GM19395 (cell line): Measurements from ENCODE around the gene AUP1.
A peak's percentile ranks its signal among the peaks of the same experiment; 100 is the strongest.
"Not testable (repeated sequence)": the region's sequence is repeated elsewhere in the genome, so short reads cannot be mapped to it uniquely, and the experiment has no call there.

Experiments used
- ATAC-seq: cut with Tn5 transposase; IDR thresholded peaks from one replicate; pipeline ENCODE4 v1.9.1; 2021; ENCODE audit warnings: mild to moderate bottlenecking, moderate library complexity; ENCODE audit not compliant: unreplicated experiment

Gene AUP1

DNA sequence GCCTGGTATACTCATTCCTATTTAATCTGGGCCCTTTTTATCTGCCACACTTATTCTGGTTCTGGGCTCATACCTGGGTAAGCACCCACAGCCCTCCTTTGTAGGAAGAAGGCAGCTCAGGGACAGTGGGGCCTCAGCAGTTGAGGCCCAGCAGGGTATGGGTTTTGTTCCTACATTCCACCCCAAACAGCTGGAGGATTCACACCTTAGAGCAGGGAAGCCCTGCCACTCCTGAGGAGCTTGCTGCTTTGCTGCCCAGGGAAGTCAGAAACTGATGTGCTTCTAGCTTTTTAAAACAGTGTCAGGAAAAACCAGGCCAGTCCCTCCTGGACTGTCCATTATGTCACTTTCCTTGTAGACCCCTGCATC, 28.9 kb downstream of the AUP1 start:
- ATAC-seq: no peak

DNA sequence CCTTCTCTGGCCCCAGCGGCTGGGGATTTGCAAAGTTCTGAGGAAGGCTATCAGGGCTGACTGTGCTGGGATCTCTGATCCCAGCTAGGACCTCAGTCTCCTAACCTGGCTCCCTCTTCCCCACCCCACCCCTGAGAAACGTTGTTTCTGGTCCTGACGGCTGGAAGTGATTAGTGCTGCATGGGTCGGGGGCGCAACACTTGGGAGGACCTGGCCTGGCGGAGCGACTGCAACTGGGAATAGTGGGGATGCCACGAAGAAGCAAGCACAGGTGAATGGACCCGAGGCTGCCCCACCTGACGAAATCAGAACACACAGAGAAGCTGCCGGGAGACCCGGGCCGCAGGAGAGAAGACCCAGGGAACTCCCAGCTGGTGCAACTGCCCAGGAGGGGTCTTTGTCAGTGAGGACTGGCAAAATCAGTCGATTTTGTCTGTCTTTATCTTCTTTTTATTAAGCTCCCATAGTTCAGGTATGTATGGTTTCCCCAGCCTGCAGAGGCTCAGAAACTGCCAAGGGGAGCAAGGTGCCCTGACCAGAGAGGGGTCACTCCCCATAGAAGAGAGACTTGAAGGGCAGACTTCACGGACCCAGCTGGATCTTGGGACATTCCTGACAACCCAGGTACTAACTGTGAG, 29.4 kb downstream of the AUP1 start:
- no peak for ATAC-seq

DNA sequence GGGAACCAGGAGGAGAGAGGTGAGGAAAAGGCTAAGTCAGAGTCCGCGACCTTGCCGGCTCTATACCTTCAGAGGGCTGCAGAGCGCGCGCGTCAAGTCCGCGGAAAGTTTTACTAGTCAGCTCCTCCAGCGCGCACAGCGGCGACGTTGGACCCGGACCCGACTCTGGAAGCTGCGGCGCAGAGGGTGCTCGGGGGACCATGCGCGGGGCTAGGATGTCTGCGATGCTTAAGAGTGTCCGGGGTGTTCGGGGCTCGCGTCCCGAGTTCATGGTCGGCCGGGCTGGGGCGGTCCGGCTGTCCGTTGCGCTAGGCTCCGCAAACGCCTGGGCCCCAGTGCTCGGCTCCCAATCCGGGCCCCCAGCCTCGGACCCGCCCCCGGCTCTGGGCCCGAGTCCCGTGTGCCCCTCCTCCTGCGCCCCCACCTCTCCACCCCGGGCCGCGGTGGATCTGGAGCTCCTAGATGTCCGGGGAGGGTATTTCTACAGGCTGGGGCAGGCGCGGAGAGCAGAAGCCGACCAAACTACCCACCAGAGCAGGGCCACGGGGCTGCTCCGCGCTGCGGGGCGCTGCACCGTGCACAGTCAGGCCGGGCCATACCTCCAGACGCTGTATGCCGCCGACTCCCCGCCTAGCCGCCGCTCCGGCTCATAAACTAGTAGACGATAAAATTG, 30.1 kb downstream of the AUP1 start, which contains the start of gene LBX2:
Gene LBX2 (minus strand): TSS at position 337 of the 673 bp plus-strand sequence. CDS start 66 bp downstream, at position 271.
- ATAC-seq: no peak

DNA sequence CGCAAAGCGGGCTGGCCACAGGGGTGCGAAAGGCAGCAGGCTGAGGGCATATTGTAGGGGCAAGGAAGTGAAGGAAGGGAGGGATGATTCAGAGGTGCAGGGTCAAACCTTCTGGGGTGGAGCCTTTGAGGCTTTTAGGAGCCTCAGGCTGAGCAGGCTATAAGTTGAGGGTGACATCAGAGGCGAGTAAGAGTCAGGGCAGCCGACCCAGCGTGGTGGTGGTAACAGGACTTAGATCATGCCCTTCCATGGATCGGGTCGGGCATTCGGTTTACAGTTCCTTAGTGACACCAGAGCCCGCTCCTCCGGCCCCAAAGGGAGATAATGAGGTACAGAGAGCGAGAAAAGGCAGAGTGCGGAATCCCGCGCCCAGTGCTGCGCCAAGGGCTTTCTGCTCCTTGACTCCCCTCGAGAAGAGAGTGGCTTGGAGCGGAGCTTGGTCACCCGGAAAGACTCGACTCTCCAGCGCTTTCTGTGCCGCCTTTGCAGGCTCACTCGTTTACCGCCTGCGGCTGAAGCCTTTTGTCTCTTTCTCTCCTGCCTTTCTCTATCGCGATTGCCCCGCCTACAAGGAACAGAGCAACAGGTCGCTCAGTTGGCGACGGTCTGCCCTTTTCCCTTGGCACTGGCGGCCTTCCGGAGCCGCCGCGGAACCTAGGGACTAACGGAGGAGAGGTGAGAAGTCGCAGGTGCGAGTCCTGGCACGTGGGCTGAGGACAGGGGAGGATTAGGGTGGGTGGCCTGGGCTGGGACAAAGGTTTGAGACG, 30.8 kb downstream of the AUP1 start:
- ATAC-seq: no peak

DNA sequence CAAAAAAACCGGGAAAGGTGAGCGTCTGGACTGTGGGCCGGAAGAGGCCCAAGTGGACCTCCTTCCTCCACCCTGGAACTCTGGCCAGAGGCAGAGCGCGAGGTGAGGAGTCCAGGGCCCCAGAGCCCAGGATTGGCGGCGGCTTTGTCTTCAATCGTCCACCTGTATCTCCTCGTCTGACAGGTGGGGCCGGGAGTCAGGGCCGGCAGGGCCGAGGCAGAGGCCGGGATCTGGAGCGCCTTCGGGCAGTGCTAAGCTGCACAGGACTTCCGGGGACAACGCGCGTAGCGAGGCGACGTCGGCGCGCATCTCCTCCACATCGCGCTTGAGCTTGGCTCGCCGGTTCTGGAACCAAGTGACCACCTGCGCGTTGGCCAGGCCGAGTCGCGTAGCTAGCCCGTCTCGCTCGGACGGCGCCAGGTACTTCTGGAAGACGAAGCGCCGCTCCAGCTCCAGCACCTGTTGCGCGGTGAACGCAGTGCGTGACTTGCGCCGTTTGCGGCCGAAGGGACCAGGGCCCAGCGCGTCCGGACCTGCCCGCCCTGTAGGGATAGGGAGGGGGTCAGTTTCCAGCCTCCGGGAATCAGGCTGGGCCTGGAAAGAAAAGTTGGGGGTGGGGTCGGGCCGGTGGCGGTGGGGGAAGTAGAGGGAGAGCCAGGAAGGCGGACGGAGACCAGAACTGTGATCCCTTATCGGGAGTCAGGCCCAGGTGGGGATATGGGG, 31.6 kb downstream of the AUP1 start:
- no peak for ATAC-seq

DNA sequence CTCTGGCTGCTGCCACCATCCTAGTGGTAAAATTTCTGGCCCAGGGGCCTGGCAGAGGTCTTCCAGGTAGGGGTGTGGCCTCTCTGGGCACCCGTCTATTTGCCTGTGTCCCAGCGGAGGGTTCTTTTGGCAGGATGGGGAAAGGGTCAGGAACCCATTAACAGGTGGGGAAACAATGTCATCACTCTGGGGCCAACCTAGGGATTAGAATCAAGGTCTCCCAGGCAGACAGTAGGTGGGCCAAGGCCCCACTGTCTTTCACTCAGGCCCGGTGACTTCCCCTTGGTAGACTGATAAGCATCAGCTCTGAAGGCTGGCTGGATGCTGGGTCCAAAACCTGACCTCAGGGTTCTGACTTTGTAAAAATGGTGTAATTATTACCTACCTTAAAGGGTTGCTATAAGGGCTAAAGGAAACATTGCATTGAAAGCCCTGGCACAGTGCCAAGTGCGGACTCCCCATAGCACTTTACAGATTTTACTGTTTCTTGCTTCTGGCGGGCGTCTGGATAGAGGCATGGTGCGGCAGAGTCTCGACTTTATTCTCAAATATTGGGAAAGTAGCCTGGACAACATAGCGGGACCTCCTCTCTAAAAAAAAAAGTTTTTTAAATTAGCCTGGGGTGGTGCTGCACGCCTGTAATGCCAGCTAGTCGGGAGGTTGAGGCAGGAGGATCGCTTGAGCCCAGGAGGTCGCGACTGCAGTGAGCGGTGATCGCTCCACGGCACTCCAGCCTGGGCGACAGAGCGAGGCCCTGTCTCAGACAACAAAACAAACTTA, 32.3 kb downstream of the AUP1 start:
- no peak for ATAC-seq

DNA sequence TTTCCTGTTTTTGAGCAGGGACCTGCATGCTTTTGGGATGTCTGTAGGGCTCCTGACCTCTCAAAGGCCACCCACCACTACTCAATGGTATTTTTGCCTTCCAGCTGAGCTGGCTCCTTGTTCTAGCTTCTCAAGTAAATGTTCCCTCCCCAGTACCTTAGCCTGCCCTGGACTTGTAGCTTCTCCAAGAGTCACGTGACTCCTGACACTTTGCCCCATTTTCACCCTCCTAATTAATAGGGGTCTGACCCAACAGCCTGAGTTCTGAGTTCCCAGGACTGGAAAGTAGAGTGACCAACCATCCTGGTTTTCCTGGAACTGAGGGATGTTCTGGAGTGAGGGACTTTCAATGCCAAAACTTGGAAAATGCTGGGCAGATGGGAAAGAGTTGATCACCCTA, 34.1 kb downstream of the AUP1 start:
- no peak for ATAC-seq

DNA sequence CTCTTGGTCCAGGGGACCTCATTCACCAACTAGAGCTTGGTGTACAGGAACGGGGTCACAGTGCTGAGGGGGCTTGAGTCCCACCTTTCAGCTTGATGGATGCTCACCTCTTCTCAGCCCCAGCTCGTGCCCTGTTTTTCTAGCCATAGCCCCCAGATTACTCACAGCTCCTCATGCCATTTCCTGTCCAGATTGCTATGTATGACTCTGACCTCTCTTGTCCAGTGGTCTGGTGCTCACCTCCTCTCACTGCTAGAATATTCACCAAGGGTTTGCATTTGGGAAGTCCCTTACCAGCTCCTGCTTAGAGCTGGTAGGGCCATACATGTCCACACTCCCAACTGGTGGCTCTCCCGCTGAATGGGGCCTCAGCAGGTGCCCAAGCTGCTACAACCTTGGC, 36.0 kb downstream of the AUP1 start:
- ATAC-seq: no peak

DNA sequence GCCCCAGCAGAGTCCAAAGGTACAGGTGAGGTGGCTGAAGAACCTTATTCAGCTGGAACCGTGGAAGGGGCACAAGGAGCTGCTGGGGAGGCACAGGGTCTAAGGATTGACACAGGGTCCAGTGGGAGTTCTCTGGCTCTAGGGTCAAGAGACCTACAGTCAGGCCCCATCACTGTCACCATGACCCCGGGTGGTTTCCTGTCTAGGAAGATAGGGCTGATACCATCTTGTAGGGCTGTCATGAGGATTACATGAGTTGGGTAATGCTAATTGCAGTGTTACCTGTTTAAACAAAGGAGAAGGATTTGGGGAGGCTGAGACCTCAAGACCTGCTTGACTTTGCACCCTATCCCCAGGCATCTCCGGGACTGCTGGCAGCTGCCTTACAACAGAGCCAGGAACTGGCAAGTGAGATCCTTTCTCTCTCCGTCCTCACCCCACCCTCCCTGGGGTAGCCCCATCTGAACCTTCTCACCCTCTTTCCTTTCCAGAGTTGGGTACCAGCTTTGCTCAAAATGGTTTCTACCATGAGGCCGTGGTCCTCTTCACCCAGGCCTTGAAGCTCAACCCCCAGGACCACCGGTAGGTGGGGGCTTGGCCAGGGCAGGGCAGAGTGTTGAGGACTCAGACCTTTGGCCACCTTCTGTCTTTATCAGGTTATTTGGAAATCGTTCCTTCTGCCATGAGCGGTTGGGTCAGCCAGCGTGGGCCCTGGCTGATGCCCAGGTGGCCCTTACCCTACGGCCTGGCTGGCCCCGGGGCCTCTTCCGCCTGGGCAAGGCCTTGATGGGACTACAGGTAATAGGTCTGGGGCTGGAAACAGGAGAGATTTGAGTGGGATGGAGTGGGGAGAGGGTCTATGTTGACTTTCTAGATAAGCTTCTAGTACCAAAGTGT, 37.6 kb downstream of the AUP1 start:
- no peak for ATAC-seq

DNA sequence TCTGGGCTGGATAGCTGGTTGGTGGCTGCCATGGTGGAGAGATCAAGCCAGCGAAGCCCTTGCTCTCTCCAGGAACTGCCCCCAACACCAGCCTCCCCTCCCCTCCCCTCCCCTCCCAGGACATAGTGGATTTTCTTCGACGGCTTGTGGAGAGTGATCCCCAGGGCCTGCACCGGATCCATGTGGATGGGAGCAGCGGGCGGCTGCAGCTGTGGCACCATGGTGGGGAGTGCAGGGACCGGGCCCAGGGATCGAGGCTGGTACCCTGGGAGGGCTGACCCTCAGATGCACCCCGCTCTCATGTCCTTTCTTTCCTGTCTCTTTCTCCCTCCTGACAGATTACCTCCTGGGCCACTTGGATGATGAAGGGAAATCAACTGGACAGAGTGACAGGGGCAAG, 39.6 kb downstream of the AUP1 start:
- no peak for ATAC-seq

DNA sequence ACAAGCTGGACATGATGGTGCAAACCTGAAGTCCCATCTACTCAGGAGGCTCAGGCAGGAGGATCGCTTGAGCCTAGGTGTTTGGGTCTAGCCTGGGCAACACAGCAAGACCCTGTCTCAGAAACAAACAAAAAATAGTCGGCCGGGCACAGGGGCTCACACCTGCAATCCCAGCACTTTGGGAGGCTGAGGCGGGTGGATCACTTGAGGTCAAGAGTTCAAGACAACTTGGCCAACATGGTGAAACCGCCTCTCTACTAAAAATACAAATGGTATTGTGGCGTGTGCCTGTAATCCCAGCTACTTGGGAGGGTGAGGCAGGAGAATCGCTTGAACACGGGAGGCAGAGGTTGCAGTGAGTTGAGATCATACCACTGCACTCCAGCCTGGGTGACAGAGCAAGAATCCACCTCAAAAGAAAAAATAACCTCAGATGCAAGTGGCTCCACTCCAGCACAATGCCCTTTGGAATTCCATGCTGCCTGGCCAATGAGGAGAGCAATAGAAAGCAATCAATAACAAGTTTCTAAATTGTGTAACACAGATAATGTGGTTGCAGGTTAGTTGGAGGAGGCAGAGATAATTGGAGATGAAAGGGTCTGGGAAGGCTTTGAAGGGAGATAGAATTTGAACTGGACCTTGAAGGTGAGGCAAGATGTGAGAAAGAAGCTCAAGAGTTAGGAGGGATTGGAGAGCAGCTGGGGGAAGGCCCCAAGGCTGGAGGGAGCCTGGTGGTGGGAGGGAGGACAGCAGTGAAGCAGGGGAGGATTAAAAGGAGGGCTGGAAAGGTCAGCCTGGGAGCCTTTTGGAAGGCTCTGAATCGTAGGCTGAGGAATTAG, 40.6 kb downstream of the AUP1 start:
- no peak for ATAC-seq

DNA sequence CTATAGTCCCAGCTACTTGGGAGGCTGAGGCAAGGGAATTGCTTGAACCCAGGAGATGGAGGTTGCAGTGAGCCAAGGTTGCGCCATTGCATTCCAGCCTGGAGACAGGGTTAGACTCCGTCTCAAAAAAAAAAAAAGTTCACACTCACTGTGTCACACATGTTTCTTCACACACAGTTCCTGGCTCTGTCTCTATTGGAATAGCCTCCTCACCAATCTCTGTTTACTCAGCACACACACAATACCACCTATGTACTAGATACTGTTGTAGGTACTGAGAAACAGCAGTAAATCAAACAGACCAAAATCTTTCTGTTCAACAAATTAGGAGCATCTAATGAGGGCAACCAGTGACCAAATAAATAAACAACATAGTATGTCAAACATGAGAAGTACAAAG, 43.4 kb downstream of the AUP1 start:
- ATAC-seq: no peak

DNA sequence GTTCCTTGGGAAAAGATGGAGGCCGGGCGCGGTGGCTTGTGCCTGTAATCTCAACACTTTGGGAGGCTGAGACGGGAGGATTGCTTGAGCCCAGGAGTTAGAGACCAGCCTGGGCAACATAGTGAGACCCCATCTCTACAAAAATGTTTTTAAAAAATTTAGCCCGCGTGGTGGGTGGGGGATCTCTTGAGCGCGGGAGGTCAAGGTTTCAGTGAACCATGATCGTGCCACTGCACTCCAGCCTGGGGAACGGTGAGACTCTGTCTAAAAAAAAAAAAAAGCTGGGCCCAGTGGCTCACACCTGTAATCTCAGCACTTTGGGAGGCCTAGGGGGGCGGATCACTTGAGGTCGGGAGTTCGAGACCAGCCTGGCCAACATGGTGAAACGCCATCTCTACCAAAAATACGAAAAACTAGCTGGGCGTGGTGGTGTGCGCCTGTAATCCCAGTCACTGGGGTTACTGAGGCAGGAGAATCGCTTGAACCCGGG, 45.8 kb downstream of the AUP1 start:
- not testable (repeated sequence) for ATAC-seq

DNA sequence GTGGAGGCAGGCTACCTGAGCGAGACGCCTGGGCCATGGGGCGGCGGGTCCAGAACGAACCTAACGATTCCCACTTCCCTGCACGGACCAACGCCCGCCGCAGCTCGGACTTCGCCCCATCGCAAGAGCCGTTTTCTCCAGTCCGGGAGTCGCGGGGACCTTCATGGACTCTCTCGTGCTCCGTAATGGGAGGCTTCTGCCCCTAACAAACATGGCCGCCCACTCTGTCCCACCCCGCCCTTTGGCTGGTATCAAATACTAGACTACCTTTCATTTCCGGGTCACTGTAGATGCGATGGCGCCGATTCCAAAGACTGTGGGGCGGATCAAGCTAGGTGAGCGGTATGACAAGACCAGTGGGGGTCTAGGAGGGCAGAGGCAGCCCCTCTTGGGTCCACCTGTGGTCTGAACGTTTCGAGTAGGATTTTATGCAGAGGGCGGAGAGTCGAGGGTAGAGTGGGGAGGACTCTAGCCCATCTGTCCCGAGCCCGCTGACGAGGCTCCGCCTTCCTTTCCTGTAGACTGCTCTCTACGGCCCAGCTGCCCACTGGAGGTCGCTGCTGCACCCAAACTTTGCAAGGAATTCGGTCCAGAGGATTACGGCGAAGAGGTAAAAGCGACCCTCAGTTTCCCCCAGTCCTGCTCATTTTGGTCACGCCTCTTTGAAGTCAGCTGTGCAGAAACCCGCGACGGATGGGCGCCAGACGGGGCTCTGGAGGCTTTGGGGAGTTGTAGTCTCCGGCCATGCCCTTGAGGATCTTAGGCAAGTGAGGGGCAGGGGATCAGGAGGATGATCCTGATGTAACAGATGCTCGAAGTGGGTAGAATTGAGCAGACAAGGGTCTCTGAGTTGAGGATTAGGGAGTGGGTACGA, 46.5 kb downstream of the AUP1 start, which contains the start of the genes CCDC142 and TTC31:
Gene CCDC142 (minus strand): TSS at position 198 of the 874 bp plus-strand sequence. CDS start 161 bp downstream, at position 37.
Gene TTC31 (plus strand): TSS at position 281 of the 874 bp plus-strand sequence. CDS start 15 bp downstream, at position 296.
- ATAC-seq: peak; percentile 94

DNA sequence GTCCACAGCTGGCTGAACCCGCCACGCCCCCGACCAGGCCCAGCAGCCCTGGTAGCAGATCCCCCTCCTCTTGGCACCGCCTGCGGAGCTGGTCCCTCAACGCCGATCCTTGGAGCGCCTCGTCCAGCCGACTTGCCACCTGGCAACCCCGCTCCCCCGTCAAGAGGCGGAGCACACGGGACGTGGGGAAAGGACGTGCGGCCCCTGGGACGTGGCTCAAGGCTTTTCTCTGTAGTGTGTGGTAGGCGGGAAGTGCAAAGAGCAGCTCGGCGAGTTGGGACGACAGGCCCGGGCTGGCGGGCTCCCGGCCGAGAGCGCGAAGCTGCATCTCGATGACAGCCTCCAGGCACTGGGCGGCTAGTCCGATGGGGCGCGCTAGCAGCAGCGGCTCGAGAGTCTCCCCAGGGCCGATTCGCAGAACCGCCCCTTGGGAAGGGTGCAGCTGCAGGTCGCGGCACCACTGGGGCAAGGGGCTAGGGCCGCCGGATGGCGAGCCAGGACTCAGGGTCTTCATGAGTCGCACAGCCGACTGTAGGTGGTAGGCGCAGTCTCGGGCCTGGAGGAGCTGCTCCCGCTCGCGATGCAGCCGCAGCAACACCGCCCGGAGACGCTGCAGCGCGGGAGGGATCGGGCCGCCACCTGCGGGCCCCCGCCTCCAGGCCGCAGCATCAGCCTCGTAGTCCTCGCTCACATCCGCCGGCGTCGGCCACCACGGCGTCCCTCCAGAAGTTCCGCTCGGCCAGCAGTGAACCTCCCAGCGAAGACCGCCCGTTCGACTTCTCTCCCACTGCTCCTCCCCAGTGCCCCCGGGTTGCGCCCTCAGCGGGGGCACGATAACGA, 47.3 kb downstream of the AUP1 start:
- ATAC-seq: peak; percentile 46

DNA sequence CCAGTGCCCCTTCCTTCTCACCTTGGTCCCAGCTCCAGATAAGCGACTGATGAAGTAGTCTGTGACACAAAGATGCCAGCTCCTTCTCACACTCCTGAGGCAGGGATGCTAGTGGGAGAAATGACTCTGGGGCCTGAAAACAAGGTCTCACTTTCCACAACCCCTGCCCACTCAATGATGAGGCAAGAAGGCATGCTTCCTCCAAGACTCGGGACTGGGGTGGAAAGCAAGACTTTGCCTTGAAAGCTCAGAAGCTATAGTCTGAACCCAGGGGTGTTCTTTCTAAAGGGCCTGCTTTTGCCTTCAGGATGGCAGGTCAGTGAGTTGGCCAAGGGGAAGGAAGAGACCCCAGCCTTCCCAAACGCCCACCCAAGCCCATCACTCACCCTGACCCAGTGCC, 48.1 kb downstream of the AUP1 start:
- no peak for ATAC-seq
